Sigmoid colon (tissue), 7 donors: ENCODE data around the gene GRIN1. TPM values are rescaled to one million over a fixed set of nuclear protein-coding genes. Genes with fewer than 3 reads are reported as not detected.

ENCODE experiments used
- DNase-seq: peaks from one replicate; pipeline ENCODE4 v3.0.0-alpha.2; 2019
- H3K27ac ChIP-seq, 4 donors: fragments of 200-600 bp; sonication (generic); one replicate each; pipeline ENCODE4 v1.5.1; 2016 to 2019; ENCODE audit warnings: mild to moderate bottlenecking in 1 of 4
- H3K27me3 ChIP-seq, 3 donors: fragments of 200-600 bp; sonication (generic); one replicate each; pipeline ENCODE4 v1.5.1; 2019; ENCODE audit warnings: mild to moderate bottlenecking in 1 of 3
- H3K36me3 ChIP-seq, 4 donors: fragments of 200-600 bp; sonication (generic); one replicate each; pipeline ENCODE4 v1.5.1; 2016 to 2019
- H3K4me1 ChIP-seq, 4 donors: fragments of 200-600 bp; sonication (generic); one replicate each; pipeline ENCODE4 v1.5.1; 2017 to 2019
- H3K4me3 ChIP-seq, 4 donors: fragments of 200-600 bp; sonication (generic); one replicate each; pipeline ENCODE4 v1.5.1; 2017 to 2019; ENCODE audit warnings: mild to moderate bottlenecking in 2 of 4, moderate library complexity in 1 of 4
- H3K9me3 ChIP-seq, 4 donors: fragments of 200-600 bp in 3 of 4; sonication (generic) in 3 of 4; one replicate each; pipeline versions ENCODE4 v1.5.1 to v1.6.1; 2013 to 2019
- CTCF ChIP-seq, 4 experiments: fragments of 450-650 bp in 3 of 4; fragments of 200-600 bp in 1 of 4; IDR thresholded peaks; one replicate each; pipeline ENCODE4 v1.5.1; 2016 to 2019; ENCODE audit warnings: antibody characterized with exemption in 4 of 4, mild to moderate bottlenecking in 3 of 4, moderate library complexity in 2 of 4
- EP300 ChIP-seq, 4 donors: sonication (generic); formaldehyde crosslinking; IDR thresholded peaks; one replicate each; pipeline ENCODE4 v1.6.1; 2017; ENCODE audit warnings: antibody characterized with exemption in 4 of 4
- POLR2A ChIP-seq, 2 donors: fragments of 450-650 bp; IDR thresholded peaks; one replicate each; pipeline ENCODE4 v1.6.1; 2016; ENCODE audit warnings: antibody characterized with exemption in 2 of 2, mild to moderate bottlenecking in 2 of 2, moderate library complexity in 2 of 2
- POLR2AphosphoS5 ChIP-seq, 4 donors: sonication (generic); formaldehyde crosslinking; IDR thresholded peaks; one replicate each; pipeline ENCODE4 v1.6.1; 2017; ENCODE audit warnings: antibody characterized with exemption in 4 of 4
- WGBS, 2 donors: extraction: QIAGEN DNeasy Blood & Tissue Kit; methylation state at CpG; one replicate each; pipeline ENCODE4 v1.1.7; 2013; 5-methylcytosine and 5-hydroxymethylcytosine counted together
- intact Hi-C: fragments of 100-400 bp; cut with DNase I; formaldehyde crosslinking; loops from one replicate; pipeline ENCODE4 v1.15.1; 2023
- polyA plus RNA-seq, 3 donors: library from polyadenylated mRNA; stranded (reverse); fragments of 200-250 nt; gene quantifications; one replicate each; pipeline ENCODE4 v1.2.3, GENCODE V29; 2013
- total RNA-seq, 4 donors: library from RNA; depleted of rRNA; stranded (reverse); fragments of >200 nt; gene quantifications; one replicate each; pipeline ENCODE4 v1.1.0, GENCODE V29; 2016
- donor health status: healthy with polysubstance abuse.
- donor health status: Bipolar disorder and iron deficiency.
- donor health status: healthy.

The GRIN1 gene
- total and polyA plus RNA-seq, 7 donors = 0.16 to 1.1 (median 0.41) TPM; not detected in 2

- H3K36me3 ChIP-seq = peaks cover 25 to 84% (median 48%) of the 10 kb centered on the region in 4 donors
- H3K4me3 ChIP-seq = no peak overlapping the region
- no peak for TF ChIP-seq CTCF (IDR thresholded peaks at IDR 0.05)
- no peak for TF ChIP-seq POLR2A (IDR thresholded peaks at IDR 0.05)
- TF ChIP-seq EP300 (IDR thresholded peaks at IDR 0.05) = no peak
- no peak for TF ChIP-seq POLR2AphosphoS5 (IDR thresholded peaks at IDR 0.05)
- intact Hi-C loops = no loop called here
- no peaks in the 10 kb centered on the region for H3K27me3 ChIP-seq
- 82 to 85% methylated on average over 34 of the region's 34 CpGs for WGBS, 2 donors
- H3K27ac ChIP-seq = no peak overlapping the region
- DNase-seq = no peak
- H3K9me3 ChIP-seq = no peaks in the 10 kb centered on the region
- H3K4me1 ChIP-seq = peaks cover 0 to 10% (median 7%) of the 10 kb centered on the region in 4 donors
Observed at GRCh38 chr9:137109250-137110146, 29.5 kb upstream of the GRIN1 start.

GRCh38 chr9:137110147-137110910 is 28.6 kb upstream of the GRIN1 start:
- intact Hi-C loops = no loop called here
- Histone ChIP-seq H3K36me3 (peaks cover 25 to 75% (median 43%) of the 10 kb centered on the region in 4 donors), H3K9me3 (no peaks in the 10 kb centered on the region), H3K27ac (no peak overlapping the region), H3K4me1 (peaks cover 0 to 18% (median 14%) of the 10 kb centered on the region in 4 donors), H3K4me3 (no peak overlapping the region), H3K27me3 (no peaks in the 10 kb centered on the region)
- 92% methylated on average over 38 of the region's 38 CpGs for WGBS, 2 donors
- DNase-seq = peak; percentile 62
- TF ChIP-seq CTCF (IDR thresholded peaks at IDR 0.05) (no peak), POLR2AphosphoS5 (IDR thresholded peaks at IDR 0.05) (no peak), EP300 (IDR thresholded peaks at IDR 0.05) (no peak)

- H3K36me3 ChIP-seq = peaks cover 23 to 67% (median 36%) of the 10 kb centered on the region in 4 donors
- no peaks in the 10 kb centered on the region for H3K27me3 ChIP-seq
- TF ChIP-seq CTCF (IDR thresholded peaks at IDR 0.05) (no peak), EP300 (IDR thresholded peaks at IDR 0.05) (no peak), POLR2AphosphoS5 (IDR thresholded peaks at IDR 0.05) (no peak), POLR2A (IDR thresholded peaks at IDR 0.05) (no peak)
- no peak overlapping the region for H3K4me3 ChIP-seq
- H3K9me3 ChIP-seq = no peaks in the 10 kb centered on the region
- WGBS, 2 donors = 88 to 93% methylated on average over 28 of the region's 28 CpGs
- no peak overlapping the region for H3K27ac ChIP-seq
- peaks cover 0 to 18% (median 14%) of the 10 kb centered on the region in 4 donors for H3K4me1 ChIP-seq
- intact Hi-C loops = no loop called here
- no peak for DNase-seq
Observed at GRCh38 chr9:137110911-137111787, 27.8 kb upstream of the GRIN1 start.

GRCh38 chr9:137111788-137112563 is 27.0 kb upstream of the GRIN1 start:
- WGBS, 2 donors = 87 to 92% methylated on average over 35 of the region's 35 CpGs
- Histone ChIP-seq H3K27me3 (no peaks in the 10 kb centered on the region), H3K27ac (no peak overlapping the region), H3K9me3 (no peaks in the 10 kb centered on the region), H3K4me1 (peaks cover 0 to 18% (median 14%) of the 10 kb centered on the region in 4 donors), H3K4me3 (no peak overlapping the region), H3K36me3 (peaks cover 21 to 59% (median 34%) of the 10 kb centered on the region in 4 donors)
- intact Hi-C loops = no loop called here
- TF ChIP-seq POLR2AphosphoS5 (IDR thresholded peaks at IDR 0.05) = no peak
- no peak for DNase-seq
